ENCODE results near the gene THSD4.

DNA sequence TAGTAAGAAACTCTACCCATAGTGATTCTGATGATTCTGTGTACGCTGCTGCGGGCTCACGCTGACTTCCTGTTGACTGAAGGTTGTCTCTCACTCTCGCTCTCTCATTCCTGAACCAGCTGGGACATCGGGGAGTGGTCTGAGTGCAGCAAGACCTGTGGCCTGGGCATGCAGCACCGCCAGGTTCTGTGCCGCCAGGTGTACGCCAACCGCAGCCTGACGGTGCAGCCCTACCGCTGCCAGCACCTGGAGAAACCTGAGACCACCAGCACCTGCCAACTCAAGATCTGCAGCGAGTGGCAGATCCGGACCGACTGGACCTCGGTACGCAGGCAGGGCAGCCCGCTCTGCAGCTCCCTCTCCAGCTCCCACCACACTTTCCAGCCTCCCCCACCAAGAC is 631.4 kb downstream of the THSD4 start:
- TF ChIP-seq POLR2A (IDR thresholded peaks at IDR 0.05) = no peak
- TF ChIP-seq CTCF (IDR thresholded peaks at IDR 0.05) = no peak
